ENCODE data around the gene TMEM139.

Gene TMEM139

DNA sequence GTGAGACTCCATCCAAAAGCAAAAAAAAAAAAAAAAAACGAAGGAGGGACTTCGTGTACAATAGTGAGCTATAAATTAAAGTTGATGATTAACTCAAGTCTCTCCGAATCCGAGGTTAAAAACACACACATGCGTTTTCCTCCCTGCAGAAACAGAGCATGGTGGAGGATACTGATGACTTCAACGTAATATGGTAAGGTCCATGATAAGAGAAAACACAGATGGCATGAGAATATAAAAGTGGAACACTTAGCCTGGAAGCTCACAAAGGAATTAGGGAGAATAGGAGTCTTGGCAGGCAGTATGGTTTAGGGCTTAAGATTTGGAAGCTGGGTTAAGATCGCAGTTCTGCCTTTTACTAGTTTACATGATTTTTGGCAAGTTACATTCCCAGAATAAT lies 41.6 kb upstream of the TMEM139 start:
- Histone ChIP-seq H3K27me3 (ENCODE audit: control insufficient read depth in 1 of 2, insufficient read depth in 1 of 2, low read length in 2 of 2) (no peaks in the 10 kb centered on the region), H2BK120ac (ENCODE audit: low read depth, low read length) (no peak overlapping the region), H3K27ac (ENCODE audit: low read length, poor library complexity, severe bottlenecking) (no peak overlapping the region), H2AFZ (ENCODE audit: low read depth, low read length) (no peak overlapping the region), H3K14ac (ENCODE audit: low read length in 2 of 2) (no peak overlapping the region), H3K4me2 (ENCODE audit: low read length, poor library complexity, severe bottlenecking) (no peak overlapping the region), H3K9me3 (ENCODE audit: control insufficient read depth, low read length) (no peaks in the 10 kb centered on the region), H3K18ac (ENCODE audit: low read depth in 1 of 2, low read length in 2 of 2) (no peak overlapping the region), H4K91ac (ENCODE audit: low read length) (no peak overlapping the region), H2AK5ac (ENCODE audit: low read length, severe bottlenecking) (no peak overlapping the region), H2BK12ac (ENCODE audit: low read length in 2 of 2) (no peak overlapping the region), H3K23ac (ENCODE audit: low read length in 2 of 2) (no peak overlapping the region), H3K4me3 (ENCODE audit: insufficient read depth in 1 of 2, low read depth in 1 of 2, low read length in 2 of 2) (no peak overlapping the region), H3K79me1 (replicated peaks; ENCODE audit: low read length, poor library complexity, severe bottlenecking) (no peaks in the 10 kb centered on the region), H4K8ac (ENCODE audit: low read length) (no peak overlapping the region), H3K4ac (ENCODE audit: low read depth in 1 of 2, low read length in 2 of 2) (no peak overlapping the region), H3K9ac (ENCODE audit: low read length) (no peak overlapping the region), H2BK5ac (ENCODE audit: low read depth, low read length, poor library complexity, severe bottlenecking) (no peak overlapping the region), H3K4me1 (ENCODE audit: control insufficient read depth, insufficient read depth, low read depth, low read length) (peaks cover 1% of the 10 kb centered on the region), H2BK15ac (ENCODE audit: low read depth, poor library complexity, severe bottlenecking) (no peak overlapping the region), H3K36me3 (ENCODE audit: control insufficient read depth in 1 of 2, insufficient read depth in 2 of 2, low read depth in 1 of 2, low read length in 2 of 2) (no peaks in the 10 kb centered on the region)
- 77% methylated on average over 7 of the region's 7 CpGs for WGBS
- no peak for DNase-seq

DNA sequence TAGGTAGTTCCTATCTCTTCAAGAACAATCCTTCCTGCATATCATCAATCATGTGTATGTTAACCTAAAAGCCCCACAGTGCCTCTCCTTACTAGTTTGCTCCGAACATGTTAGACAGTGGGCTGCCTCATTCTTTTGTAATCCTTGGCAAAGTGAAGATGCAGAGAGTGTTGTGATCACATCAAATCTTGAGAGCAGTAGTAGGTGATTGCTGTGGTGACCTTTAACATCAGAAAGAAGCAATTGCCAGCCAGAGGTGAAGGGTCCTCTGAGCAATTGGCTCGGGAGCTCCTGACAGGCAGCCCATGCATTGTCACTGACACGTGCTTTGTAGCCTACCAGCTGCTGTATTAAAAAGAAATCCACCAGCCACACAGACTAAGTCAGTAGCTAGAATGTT lies 41.1 kb upstream of the TMEM139 start:
- Histone ChIP-seq H4K91ac (ENCODE audit: low read length) (no peak overlapping the region), H3K23ac (ENCODE audit: low read length in 2 of 2) (no peak overlapping the region), H3K14ac (ENCODE audit: low read length in 2 of 2) (no peak overlapping the region), H3K4me2 (ENCODE audit: low read length, poor library complexity, severe bottlenecking) (no peak overlapping the region), H3K18ac (ENCODE audit: low read depth in 1 of 2, low read length in 2 of 2) (no peak overlapping the region), H2AFZ (ENCODE audit: low read depth, low read length) (no peak overlapping the region), H2BK120ac (ENCODE audit: low read depth, low read length) (no peak overlapping the region), H3K36me3 (ENCODE audit: control insufficient read depth in 1 of 2, insufficient read depth in 2 of 2, low read depth in 1 of 2, low read length in 2 of 2) (no peaks in the 10 kb centered on the region), H2BK12ac (ENCODE audit: low read length in 2 of 2) (no peak overlapping the region), H2BK5ac (ENCODE audit: low read depth, low read length, poor library complexity, severe bottlenecking) (no peak overlapping the region), H3K4me1 (ENCODE audit: control insufficient read depth, insufficient read depth, low read depth, low read length) (peaks cover 1% of the 10 kb centered on the region), H3K27me3 (ENCODE audit: control insufficient read depth in 1 of 2, insufficient read depth in 1 of 2, low read length in 2 of 2) (no peaks in the 10 kb centered on the region), H3K4ac (ENCODE audit: low read depth in 1 of 2, low read length in 2 of 2) (no peak overlapping the region), H3K27ac (ENCODE audit: low read length, poor library complexity, severe bottlenecking) (no peak overlapping the region), H2AK5ac (ENCODE audit: low read length, severe bottlenecking) (no peak overlapping the region), H3K9ac (ENCODE audit: low read length) (no peak overlapping the region), H4K8ac (ENCODE audit: low read length) (no peak overlapping the region), H3K4me3 (ENCODE audit: insufficient read depth in 1 of 2, low read depth in 1 of 2, low read length in 2 of 2) (no peak overlapping the region), H2BK15ac (ENCODE audit: low read depth, poor library complexity, severe bottlenecking) (no peak overlapping the region), H3K79me1 (replicated peaks; ENCODE audit: low read length, poor library complexity, severe bottlenecking) (no peaks in the 10 kb centered on the region), H3K9me3 (ENCODE audit: control insufficient read depth, low read length) (no peaks in the 10 kb centered on the region)
- no peak for DNase-seq
- 36% methylated on average over 3 of the region's 3 CpGs for WGBS

DNA sequence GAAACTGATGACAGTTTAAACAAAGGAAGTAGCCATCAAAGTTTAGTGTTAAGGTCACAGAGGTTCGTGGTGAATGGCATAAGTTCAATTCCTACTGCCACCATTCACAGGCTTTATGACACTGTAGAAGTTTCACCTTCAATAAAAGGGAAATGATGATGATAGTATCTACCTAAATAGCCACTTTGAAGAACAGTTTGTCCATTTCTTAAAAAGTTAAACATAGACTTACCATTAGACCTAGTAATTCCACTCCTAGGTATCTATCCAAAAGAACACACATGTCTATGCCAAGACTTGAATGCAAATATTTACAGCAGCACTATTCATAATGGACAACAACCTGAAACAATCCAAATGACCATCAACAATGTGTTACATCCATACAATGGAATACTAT lies 40.4 kb upstream of the TMEM139 start:
- H3K18ac ChIP-seq (ENCODE audit: low read depth in 1 of 2, low read length in 2 of 2) = no peak overlapping the region

DNA sequence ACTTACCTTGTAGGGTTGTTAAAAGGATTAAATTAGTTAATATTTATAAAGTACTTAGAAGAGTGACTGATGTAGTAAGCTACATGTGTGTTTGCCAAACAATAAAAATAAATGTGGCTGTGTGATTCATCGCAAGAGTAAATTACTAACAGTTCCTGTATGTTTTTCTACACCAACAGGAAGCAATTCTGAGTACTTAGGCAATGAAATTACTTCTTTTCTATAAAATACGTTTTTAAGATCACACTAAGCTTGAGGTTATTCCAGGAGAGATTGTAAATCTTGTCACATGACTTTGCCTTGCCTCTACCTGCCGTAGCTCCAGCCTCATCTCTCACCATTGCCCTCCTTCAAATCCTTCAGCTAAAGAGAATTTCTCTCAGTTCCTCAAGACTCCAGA lies 39.6 kb upstream of the TMEM139 start:
- Histone ChIP-seq H2AK5ac (ENCODE audit: low read length, severe bottlenecking) (no peak overlapping the region), H3K9me3 (ENCODE audit: control insufficient read depth, low read length) (no peaks in the 10 kb centered on the region), H3K23ac (ENCODE audit: low read length in 2 of 2) (no peak overlapping the region), H3K9ac (ENCODE audit: low read length) (peak overlapping the region; percentile 21), H3K14ac (ENCODE audit: low read length in 2 of 2) (no peak overlapping the region), H2BK5ac (ENCODE audit: low read depth, low read length, poor library complexity, severe bottlenecking) (no peak overlapping the region), H2BK12ac (ENCODE audit: low read length in 2 of 2) (no peak overlapping the region), H2BK120ac (ENCODE audit: low read depth, low read length) (no peak overlapping the region), H4K8ac (ENCODE audit: low read length) (no peak overlapping the region), H3K79me1 (replicated peaks; ENCODE audit: low read length, poor library complexity, severe bottlenecking) (no peaks in the 10 kb centered on the region), H3K4me1 (ENCODE audit: control insufficient read depth, insufficient read depth, low read depth, low read length) (peaks cover 5% of the 10 kb centered on the region), H3K18ac (ENCODE audit: low read depth in 1 of 2, low read length in 2 of 2) (no peak overlapping the region), H3K36me3 (ENCODE audit: control insufficient read depth in 1 of 2, insufficient read depth in 2 of 2, low read depth in 1 of 2, low read length in 2 of 2) (no peaks in the 10 kb centered on the region), H3K27ac (ENCODE audit: low read length, poor library complexity, severe bottlenecking) (no peak overlapping the region), H3K4me3 (ENCODE audit: insufficient read depth in 1 of 2, low read depth in 1 of 2, low read length in 2 of 2) (no peak overlapping the region), H3K4me2 (ENCODE audit: low read length, poor library complexity, severe bottlenecking) (no peak overlapping the region), H3K27me3 (ENCODE audit: control insufficient read depth in 1 of 2, insufficient read depth in 1 of 2, low read length in 2 of 2) (no peaks in the 10 kb centered on the region), H2BK15ac (ENCODE audit: low read depth, poor library complexity, severe bottlenecking) (no peak overlapping the region), H3K4ac (ENCODE audit: low read depth in 1 of 2, low read length in 2 of 2) (no peak overlapping the region), H2AFZ (ENCODE audit: low read depth, low read length) (no peak overlapping the region), H4K91ac (ENCODE audit: low read length) (no peak overlapping the region)
- DNase-seq = no peak
- 46% methylated on average over 2 of the region's 3 CpGs for WGBS

More for the DNA sequence above, 40.4 kb upstream of the TMEM139 start:
- Histone ChIP-seq H3K4me2 (ENCODE audit: low read length, poor library complexity, severe bottlenecking) (no peak overlapping the region), H2AFZ (ENCODE audit: low read depth, low read length) (no peak overlapping the region), H2BK12ac (ENCODE audit: low read length in 2 of 2) (no peak overlapping the region), H2BK15ac (ENCODE audit: low read depth, poor library complexity, severe bottlenecking) (no peak overlapping the region), H3K4me3 (ENCODE audit: insufficient read depth in 1 of 2, low read depth in 1 of 2, low read length in 2 of 2) (no peak overlapping the region), H3K9ac (ENCODE audit: low read length) (no peak overlapping the region), H2AK5ac (ENCODE audit: low read length, severe bottlenecking) (no peak overlapping the region), H3K9me3 (ENCODE audit: control insufficient read depth, low read length) (no peaks in the 10 kb centered on the region), H3K4me1 (ENCODE audit: control insufficient read depth, insufficient read depth, low read depth, low read length) (peaks cover 5% of the 10 kb centered on the region), H3K23ac (ENCODE audit: low read length in 2 of 2) (no peak overlapping the region), H4K91ac (ENCODE audit: low read length) (no peak overlapping the region), H4K8ac (ENCODE audit: low read length) (no peak overlapping the region), H3K4ac (ENCODE audit: low read depth in 1 of 2, low read length in 2 of 2) (no peak overlapping the region), H3K27ac (ENCODE audit: low read length, poor library complexity, severe bottlenecking) (no peak overlapping the region), H3K79me1 (replicated peaks; ENCODE audit: low read length, poor library complexity, severe bottlenecking) (no peaks in the 10 kb centered on the region), H3K14ac (ENCODE audit: low read length in 2 of 2) (no peak overlapping the region), H2BK5ac (ENCODE audit: low read depth, low read length, poor library complexity, severe bottlenecking) (no peak overlapping the region), H2BK120ac (ENCODE audit: low read depth, low read length) (no peak overlapping the region), H3K36me3 (ENCODE audit: control insufficient read depth in 1 of 2, insufficient read depth in 2 of 2, low read depth in 1 of 2, low read length in 2 of 2) (no peaks in the 10 kb centered on the region), H3K27me3 (ENCODE audit: control insufficient read depth in 1 of 2, insufficient read depth in 1 of 2, low read length in 2 of 2) (no peaks in the 10 kb centered on the region)
- 60% methylated on average over 1 of the region's 1 CpG for WGBS
- DNase-seq = no peak
